Measurements from ENCODE around the gene SF3A1.

DNA sequence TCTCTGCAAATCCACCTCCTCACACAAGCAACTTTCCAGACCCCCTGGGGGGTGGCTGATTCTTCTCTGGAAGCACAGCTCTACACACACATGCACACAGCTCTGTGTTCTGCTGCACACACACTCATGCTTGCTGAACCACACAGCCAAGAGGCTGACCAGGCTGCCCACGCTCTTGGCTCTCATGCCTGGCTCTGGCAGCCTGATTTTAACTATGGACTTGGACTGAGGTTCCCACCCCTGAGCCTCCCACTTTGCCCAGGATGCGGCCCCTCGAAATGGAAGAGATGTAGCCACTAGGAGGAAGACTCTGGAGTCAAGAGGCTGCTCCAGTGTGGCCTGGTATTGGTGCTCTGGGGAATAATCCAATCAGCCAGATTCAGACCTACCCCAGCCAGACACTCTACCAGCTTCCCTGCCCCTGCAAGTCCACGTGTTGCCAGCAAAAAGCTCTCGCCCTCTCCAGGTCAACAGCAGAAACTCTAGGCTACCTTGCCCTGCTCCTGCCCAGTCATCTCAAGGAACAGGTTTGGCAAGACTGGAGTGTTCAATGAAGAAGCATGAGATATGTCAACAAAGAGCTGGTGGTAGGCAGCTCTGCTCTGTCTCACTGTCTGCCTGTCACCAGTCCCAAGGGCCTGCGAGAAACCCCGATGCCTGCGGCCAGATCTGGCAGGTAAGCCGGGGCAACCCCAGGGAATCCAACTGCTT, 58.5 kb downstream of the SF3A1 start:
- TF ChIP-seq CTCF (IDR thresholded peaks at IDR 0.05; ENCODE audit: low read length) (no peak), EZH2 (optimal IDR thresholded peaks at IDR 0.05; ENCODE audit: low read depth, low read length) (no peak), EZH2phosphoT487 (IDR thresholded peaks at IDR 0.05; ENCODE audit: low read length) (no peak)
